Measurements from ENCODE around the gene CD93.

DNA sequence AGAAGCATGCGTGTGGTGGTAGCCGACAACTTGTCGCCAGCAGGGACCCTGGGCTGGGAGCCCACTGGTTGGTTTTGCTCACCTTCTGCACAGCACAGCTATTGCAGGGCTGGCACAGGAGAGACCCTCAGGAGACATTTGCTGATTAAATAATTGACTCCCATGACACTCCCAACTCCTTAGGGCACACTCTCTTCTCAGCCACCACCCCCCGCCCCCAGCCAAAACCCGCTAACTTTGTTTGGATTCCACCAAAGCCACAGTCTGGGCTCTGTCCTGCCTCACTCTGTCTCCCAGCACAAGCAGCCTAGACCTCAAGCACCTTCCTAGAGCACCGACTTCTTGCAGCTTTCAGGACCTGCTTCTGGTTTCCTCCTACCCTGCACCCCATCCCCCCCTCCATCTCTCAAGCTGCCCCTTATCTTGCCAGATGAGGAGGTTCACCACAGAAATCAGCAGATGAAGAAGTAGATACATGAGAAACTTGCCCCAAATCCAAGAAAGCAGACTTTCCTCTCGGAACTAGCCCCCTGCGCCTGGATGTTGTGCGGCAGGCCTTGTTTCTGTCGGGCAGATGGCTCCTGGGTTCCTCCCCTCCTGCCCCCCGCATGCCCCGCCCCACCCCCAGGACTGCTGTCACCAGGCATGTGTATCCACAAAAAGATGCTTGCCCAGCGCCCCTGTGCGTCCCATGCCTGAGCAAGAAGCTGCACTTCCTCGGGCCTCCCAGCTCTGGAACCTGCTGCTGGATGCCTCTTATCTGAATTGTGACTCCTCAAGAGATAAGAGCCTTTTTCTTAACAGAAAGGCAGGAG is 35.0 kb upstream of the CD93 start:
- no peak for TF ChIP-seq EP300 (IDR thresholded peaks at IDR 0.05; ENCODE audit: borderline replicate concordance)
- TF ChIP-seq ZBTB7A (IDR thresholded peaks at IDR 0.05; ENCODE audit: low read depth) = no peak
- TF ChIP-seq CREB1 (IDR thresholded peaks at IDR 0.05; ENCODE audit: low read depth) = no peak
- TF ChIP-seq, protein P1, sequence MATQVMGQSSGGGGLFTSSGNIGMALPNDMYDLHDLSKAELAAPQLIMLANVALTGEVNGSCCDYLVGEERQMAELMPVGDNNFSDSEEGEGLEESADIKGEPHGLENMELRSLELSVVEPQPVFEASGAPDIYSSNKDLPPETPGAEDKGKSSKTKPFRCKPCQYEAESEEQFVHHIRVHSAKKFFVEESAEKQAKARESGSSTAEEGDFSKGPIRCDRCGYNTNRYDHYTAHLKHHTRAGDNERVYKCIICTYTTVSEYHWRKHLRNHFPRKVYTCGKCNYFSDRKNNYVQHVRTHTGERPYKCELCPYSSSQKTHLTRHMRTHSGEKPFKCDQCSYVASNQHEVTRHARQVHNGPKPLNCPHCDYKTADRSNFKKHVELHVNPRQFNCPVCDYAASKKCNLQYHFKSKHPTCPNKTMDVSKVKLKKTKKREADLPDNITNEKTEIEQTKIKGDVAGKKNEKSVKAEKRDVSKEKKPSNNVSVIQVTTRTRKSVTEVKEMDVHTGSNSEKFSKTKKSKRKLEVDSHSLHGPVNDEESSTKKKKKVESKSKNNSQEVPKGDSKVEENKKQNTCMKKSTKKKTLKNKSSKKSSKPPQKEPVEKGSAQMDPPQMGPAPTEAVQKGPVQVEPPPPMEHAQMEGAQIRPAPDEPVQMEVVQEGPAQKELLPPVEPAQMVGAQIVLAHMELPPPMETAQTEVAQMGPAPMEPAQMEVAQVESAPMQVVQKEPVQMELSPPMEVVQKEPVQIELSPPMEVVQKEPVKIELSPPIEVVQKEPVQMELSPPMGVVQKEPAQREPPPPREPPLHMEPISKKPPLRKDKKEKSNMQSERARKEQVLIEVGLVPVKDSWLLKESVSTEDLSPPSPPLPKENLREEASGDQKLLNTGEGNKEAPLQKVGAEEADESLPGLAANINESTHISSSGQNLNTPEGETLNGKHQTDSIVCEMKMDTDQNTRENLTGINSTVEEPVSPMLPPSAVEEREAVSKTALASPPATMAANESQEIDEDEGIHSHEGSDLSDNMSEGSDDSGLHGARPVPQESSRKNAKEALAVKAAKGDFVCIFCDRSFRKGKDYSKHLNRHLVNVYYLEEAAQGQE (IDR thresholded peaks at IDR 0.05; ENCODE audit: low read depth) = no peak
- no peak for TF ChIP-seq CEBPB (IDR thresholded peaks at IDR 0.05)
- no peak for TF ChIP-seq FOXM1 (IDR thresholded peaks at IDR 0.05; ENCODE audit: borderline replicate concordance, low read depth)
- no peak for TF ChIP-seq YY1 (IDR thresholded peaks at IDR 0.05; ENCODE audit: low read depth)
- no peak for TF ChIP-seq RAD21 (IDR thresholded peaks at IDR 0.05; ENCODE audit: low read depth)
- TF ChIP-seq, protein P2, sequence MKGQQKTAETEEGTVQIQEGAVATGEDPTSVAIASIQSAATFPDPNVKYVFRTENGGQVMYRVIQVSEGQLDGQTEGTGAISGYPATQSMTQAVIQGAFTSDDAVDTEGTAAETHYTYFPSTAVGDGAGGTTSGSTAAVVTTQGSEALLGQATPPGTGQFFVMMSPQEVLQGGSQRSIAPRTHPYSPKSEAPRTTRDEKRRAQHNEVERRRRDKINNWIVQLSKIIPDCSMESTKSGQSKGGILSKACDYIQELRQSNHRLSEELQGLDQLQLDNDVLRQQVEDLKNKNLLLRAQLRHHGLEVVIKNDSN (IDR thresholded peaks at IDR 0.05) = no peak
- no peak for TF ChIP-seq NFIC (IDR thresholded peaks at IDR 0.05)
